HG03039 (cell line): ENCODE data around the gene NBPF20.
"Not testable (repeated sequence)": the region's sequence is repeated elsewhere in the genome, so short reads cannot be mapped to it uniquely, and the experiment has no call there.

Experiments used
- ATAC-seq: cut with Tn5 transposase; IDR thresholded peaks from one replicate; pipeline ENCODE4 v1.9.1; 2021; ENCODE audit warnings: mild to moderate bottlenecking, moderate library complexity; ENCODE audit not compliant: unreplicated experiment

The NBPF20 gene

DNA sequence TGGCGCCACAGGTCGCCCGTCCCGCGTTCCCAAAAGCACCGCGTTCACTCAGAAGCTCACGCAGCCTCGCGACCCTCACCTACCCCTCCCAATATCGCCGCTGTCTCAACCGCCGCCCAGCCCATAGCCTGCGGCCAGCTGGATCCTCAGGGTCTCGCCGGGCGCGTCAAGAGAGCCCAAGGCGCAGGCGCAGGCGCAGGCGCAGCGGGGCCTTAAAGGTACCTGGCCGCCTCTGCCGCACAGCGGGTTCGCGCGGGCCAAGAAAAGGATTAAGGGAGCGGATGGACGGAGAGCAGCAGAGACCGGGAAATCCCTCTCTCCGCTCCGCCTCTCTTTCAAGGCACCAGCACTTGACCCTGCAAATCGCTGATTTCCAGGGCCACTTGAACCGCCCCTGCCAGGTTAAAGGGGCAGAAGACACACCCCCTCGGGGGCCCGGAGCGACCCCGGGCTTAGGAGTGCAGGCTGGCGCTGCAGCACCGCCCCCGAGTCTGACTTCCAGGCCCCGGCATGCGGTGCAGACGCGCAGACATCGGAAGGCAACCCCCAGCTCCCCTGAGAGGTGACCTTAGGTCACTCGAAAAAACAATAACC is at the start of gene NBPF20:
TSS of gene NBPF20 (minus strand) at position 168 of the 594 bp plus-strand sequence. CDS start 20,331 bp downstream, outside the sequence.
- ATAC-seq = peak; percentile 92

GRCh38 chr1:145474837-145475368 is 49.5 kb upstream of the NBPF20 start:
- not testable (repeated sequence) for ATAC-seq

DNA sequence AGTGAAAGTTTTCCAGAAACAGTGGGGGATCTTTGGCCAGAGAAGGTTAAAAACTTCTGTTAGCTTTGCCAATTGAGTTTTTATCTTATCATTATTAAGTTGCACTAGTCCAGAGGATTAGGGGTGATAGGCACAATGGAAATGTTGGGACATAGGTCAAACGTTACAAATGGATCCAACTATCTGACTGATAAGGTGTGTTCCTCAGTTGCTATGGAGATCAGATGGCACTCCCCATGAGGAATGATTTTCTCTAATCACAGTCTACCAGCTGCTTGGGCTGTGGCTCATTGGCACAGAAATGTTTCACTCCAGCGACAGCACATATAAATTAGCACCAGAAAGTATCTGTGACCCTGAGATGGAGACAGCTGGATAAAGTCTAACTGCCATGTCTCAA is 47.3 kb upstream of the NBPF20 start:
- ATAC-seq = not testable (repeated sequence)

DNA sequence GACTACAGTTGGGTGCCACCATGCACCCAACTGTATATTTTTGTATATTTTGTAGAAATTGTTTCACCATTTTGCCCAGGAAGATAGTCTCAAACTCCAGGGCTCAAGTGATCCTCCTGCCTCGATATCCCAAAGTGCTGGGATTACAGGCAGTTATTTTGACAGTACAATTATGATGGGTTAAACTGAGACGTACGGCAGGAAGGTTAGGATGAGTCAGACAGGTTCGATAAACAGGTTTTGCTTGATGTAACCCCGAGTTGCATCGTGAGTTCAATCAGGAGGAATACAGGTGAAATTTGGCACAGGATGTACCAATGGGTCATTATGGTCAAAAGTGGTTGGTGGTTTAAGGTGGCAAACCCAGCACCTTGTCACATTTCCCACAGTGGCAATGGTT is 46.0 kb upstream of the NBPF20 start:
- ATAC-seq = not testable (repeated sequence)

DNA sequence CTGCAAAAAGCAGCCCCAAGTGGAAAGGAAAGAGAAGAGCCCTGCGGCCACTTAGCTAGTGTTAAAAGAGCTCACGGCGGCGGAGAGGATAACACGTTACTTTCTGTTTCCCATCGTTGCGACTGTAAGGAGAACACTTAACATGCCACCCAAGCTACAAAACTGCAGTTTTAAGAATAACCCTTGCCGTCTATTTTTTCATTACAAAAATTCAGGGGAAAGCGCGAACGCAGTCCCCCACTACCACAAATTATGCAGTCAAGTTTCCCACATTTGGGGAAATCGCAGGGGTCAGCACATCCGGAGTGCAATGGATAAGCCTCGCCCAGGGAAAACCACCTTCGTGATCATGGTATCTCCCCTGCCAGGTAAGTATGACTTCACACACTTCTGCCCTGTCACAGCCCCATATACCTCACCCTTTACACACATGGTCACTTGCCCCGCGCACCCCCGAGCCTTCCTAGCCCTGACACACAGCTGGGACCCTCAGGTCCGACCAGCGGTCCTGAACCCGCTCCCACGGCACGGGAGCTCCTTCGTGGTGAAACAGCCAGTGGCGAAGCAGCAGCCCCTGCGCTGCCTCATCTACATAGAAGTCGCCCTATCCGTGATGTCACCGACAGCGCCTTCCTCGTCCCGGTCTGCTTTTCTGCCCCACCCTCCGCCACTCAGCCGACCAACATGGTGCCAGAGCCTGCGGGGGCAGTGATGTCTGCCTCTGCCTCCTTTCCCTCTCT is 40.2 kb upstream of the NBPF20 start:
- peak; percentile 66 for ATAC-seq

DNA sequence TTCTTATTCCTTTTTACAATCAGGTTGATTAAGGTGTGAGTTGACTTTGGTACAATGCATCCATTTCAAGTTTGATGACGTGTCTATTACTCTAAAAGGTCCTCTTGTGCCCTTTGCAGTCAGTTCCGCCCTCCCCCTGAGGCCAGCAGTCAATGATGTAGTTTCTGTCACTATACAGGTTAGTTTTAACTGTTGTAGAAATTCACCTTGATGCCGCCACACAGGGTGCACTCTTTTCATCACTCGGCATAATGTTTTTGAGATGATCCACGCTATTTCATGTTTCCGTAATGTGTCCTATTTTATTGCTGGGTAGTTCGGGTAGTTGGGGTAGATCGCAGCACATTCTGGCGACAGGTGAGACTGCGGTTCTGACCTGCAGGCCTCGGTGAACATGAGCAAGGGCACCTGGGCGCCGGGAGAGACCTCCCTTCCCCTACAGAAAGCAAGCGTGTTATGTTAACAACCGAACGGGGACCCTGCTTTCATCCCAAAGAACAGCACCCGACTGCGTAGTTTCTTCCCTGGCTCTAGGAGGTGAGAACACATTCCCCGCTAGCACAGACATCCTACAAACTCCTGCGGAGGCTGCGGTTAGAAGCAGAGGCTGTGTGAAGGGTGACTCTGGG is 39.4 kb upstream of the NBPF20 start:
- peak; percentile 17 for ATAC-seq

DNA sequence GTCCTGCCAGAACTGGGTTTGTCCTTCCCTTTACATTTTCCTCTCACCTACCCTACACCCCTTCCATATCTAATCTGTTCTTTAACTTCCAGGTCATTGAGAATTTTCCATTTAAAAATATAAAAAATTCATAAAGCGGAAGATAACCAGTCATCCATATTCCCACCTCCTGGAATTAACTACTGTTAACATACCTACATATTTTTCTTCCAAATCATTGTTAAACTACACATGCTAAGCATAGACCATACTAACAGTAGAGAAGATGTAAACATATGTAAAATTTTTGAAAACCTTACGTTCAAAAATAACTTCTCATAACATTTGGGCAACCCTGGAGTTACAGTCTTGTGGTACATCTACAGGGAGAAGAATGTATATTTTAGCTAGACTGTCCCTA is 38.6 kb upstream of the NBPF20 start:
- ATAC-seq = not testable (repeated sequence)

- not testable (repeated sequence) for ATAC-seq
Measured at GRCh38 chr1:145460684-145461083, 35.3 kb upstream of the NBPF20 start.

DNA sequence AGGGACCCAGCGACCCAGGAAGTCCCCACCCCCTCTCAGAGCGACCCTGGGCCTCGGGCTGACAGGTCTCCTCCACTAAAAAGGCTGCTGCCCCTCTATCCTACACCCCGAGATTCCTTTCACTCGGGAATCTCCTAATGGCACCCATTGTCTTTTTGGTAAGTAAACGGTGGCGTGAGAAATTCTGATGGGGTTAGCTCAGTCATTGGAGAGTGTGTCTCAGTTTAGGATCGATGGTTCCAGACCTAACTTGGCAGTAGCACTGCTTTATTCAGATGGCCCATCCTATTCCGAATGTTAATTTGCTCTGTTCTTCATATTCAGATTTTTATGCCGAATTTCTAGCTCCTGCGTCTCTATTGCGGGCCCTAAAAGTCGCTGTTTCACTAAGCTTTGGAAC is 34.6 kb upstream of the NBPF20 start:
- not testable (repeated sequence) for ATAC-seq

DNA sequence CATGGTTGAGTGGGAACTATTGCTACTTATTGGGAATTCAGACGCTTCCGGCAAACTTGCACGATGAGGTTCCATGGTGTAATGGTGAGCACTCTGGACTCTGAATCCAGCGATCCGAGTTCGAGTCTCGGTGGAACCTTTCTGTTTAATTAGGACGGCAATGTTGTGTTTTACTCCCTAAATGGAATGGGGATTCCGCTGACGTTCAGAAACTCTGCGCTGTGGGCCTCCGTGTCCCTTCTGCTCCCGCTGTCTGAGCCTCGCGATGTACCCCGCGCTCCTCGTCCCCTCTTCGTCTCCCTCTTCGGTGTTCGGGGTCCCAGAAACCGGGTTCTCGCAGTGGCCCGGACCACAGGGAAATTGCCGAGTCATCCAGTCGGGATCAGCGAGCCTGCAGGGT is 34.2 kb upstream of the NBPF20 start:
- ATAC-seq = not testable (repeated sequence)

GRCh38 chr1:145459063-145459462 is 33.7 kb upstream of the NBPF20 start:
- not testable (repeated sequence) for ATAC-seq

- not testable (repeated sequence) for ATAC-seq
Measured at GRCh38 chr1:145454824-145455177, 29.4 kb upstream of the NBPF20 start.

DNA sequence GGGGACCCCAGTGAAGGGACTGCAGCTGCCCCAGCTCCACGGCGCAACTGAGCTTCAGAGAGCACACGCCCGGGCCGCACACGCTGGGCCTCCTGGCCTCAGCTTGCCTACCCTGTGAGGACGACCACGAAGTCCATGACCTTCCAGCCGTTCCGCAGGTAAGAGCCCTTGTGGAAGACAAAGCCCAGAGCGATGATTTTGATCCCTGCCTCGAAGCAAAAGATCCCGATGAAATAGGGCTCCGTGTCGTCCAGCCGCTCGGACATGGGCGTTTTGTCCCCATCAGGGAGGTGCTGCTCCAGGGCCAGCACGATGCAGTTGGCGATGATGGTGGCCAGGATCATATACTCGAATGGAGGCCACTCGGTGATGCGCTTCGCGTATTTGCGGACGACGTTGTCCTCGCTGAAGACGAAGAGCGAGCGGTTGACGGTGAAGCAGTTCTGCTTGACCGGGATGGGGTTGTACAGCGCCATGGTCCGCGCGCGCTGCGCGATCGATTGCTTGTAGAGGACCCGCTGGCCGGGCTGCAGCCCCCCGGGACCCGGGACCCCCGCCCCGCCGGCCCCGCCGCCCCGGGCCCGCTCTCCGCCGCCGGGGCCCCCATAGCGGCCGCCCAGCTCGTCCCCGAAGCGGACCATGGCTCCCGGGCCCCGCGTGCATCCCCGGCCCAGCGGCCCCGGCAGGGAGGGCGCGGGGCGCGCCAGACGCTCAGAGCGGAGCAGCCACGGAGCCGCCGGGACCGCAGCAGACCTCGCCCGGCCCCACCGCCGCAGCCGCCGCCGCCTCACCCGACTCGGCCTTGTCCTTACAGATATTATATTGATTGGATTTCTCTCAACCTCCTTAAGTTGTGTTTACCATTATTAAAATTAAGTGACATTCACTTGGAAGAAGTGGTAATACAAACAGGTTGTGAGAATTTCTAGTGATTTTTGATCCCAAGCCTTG is 28.7 kb upstream of the NBPF20 start:
- ATAC-seq = not testable (repeated sequence)

DNA sequence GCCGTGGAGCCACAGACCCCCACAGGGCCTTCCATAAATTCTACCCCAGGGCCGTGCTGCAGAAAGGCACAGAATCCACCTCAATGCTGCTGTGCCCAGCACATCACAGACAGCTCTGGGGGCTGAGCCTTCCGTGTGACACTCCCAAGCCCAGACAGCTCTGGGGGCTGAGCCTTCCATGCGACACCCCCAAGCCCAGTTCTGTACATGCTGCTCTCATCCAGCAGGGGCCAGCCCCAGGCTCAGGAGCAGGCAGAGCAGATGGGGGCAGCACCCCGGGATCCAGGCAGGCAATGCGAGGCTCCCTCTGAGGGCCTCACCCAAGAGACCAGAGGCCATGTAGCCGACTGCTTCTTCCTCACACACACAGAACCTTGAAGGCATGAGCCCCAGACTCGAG is 27.1 kb upstream of the NBPF20 start:
- not testable (repeated sequence) for ATAC-seq

- not testable (repeated sequence) for ATAC-seq
Measured at GRCh38 chr1:145451914-145452313, 26.5 kb upstream of the NBPF20 start.

DNA sequence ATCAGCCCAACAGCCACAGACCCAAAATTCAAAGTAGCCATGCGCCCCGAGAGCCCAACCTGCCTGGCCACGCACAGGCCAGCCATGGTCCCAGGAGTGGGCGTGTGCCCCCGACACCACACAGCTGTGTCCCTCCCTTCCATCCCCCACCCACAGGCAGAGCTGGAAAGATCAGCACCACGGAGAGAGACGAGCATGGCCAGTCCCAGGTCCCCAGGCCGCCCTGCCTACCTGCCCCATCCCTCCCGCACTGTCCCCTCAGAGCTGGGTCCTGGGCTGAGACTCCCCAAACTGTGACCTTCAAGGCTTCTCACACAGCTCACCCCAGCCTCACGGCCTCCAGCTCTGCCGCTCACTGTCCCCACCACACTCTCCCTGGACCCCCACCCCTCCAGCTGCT is 19.8 kb upstream of the NBPF20 start:
- not testable (repeated sequence) for ATAC-seq

DNA sequence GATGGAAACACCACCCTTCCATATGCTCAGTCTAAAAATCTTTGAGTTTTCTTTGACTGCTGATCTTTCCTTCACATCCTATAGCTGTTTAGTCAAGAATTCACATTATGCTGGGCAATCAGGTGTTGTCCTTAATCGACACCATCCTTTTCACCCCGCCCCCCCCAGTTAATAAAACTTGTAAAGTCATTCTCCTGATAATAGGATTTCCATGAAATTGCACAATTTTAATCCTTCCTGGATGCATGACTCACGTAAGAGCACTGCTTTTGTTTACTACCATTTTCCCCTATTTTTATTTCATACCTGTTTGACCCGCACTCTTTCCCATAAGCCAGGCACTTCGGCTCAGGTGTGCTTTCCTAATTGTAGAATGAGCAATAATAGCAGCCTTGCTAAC is 16.9 kb upstream of the NBPF20 start:
- not testable (repeated sequence) for ATAC-seq

- ATAC-seq = not testable (repeated sequence)
Measured at GRCh38 chr1:145431363-145432256, 6.2 kb upstream of the NBPF20 start.

- ATAC-seq = not testable (repeated sequence)
Measured at GRCh38 chr1:145430830-145431229, 5.4 kb upstream of the NBPF20 start.

DNA sequence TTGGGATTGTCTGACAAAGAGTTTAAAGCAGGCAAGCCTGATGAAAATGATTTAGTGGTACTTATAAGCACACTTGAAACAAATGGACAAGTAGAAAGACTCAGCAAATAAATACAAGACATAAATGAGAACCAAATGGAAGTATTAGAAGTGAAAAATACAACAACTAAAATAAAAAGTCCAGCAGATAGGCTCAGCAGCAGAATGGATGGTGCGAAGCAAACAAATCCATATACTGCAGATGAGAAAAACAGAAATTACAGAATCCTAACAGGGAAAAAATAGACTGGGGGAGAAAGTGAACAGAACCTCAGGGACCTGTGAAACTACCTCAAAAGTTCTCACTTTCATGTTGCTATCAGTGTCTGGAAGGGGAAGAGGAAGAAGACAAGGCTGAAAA is 3.9 kb upstream of the NBPF20 start:
- not testable (repeated sequence) for ATAC-seq
